B cell (primary cell): ENCODE measurements around the gene RPH3AL.

ENCODE experiments used
- CTCF ChIP-seq: fragments of 200-600 bp; IDR thresholded peaks from one replicate; pipeline ENCODE4 v1.8.0; 2022; ENCODE audit warnings: antibody characterized with exemption, mild to moderate bottlenecking
- EZH2 ChIP-seq: IDR thresholded peaks from 2 replicates; pipeline ENCODE4 v1.6.1; 2012; ENCODE audit warnings: borderline replicate concordance, low read depth, mild to moderate bottlenecking, moderate library complexity, low read length; ENCODE audit not compliant: insufficient read depth, poor library complexity, severe bottlenecking

GRCh38 chr17:170130-170670, 182.4 kb downstream of the RPH3AL start:
- no peak for TF ChIP-seq CTCF
- no peak for TF ChIP-seq EZH2
